ENCODE data around the gene LSM12.
"Not testable (repeated sequence)": the region's sequence is repeated elsewhere in the genome, so short reads cannot be mapped to it uniquely, and the experiment has no call there.

The LSM12 gene

GRCh38 chr17:44007346-44008204, 58.9 kb downstream of the LSM12 start:
- DNase-seq (ENCODE audit: low read depth) = no peak

GRCh38 chr17:44006598-44007345, 59.7 kb downstream of the LSM12 start:
- peak; percentile 97 for DNase-seq (ENCODE audit: low read depth)

GRCh38 chr17:44006272-44006597, 60.2 kb downstream of the LSM12 start:
- DNase-seq (ENCODE audit: low read depth) = no peak

- no peak for DNase-seq (ENCODE audit: low read depth)
Observed at GRCh38 chr17:44005527-44006271, 60.8 kb downstream of the LSM12 start.

GRCh38 chr17:44004761-44005526, 61.5 kb downstream of the LSM12 start:
- no peak for DNase-seq (ENCODE audit: low read depth)

GRCh38 chr17:44004077-44004760, 62.3 kb downstream of the LSM12 start, which contains the start of gene NAGS:
TSS of gene NAGS (plus strand) at chr17:44004622. CDS start at chr17:44004664, 42 bp downstream.
- DNase-seq (ENCODE audit: low read depth) = no peak

- DNase-seq (ENCODE audit: low read depth) = no peak
Observed at GRCh38 chr17:44002141-44002848, 64.2 kb downstream of the LSM12 start.

- no peak for DNase-seq (ENCODE audit: low read depth)
Observed at GRCh38 chr17:44001461-44001920, 65.0 kb downstream of the LSM12 start.

GRCh38 chr17:44000871-44001460, 65.5 kb downstream of the LSM12 start:
- DNase-seq (ENCODE audit: low read depth) = no peak

GRCh38 chr17:44000141-44000860, 66.2 kb downstream of the LSM12 start:
- no peak for DNase-seq (ENCODE audit: low read depth)

GRCh38 chr17:43999024-43999423, 67.4 kb downstream of the LSM12 start:
- DNase-seq (ENCODE audit: low read depth) = no peak

- no peak for DNase-seq (ENCODE audit: low read depth)
Observed at GRCh38 chr17:43998552-43998951, 67.9 kb downstream of the LSM12 start.

GRCh38 chr17:43997180-43997579, 69.3 kb downstream of the LSM12 start:
- DNase-seq (ENCODE audit: low read depth) = not testable (repeated sequence)

- DNase-seq (ENCODE audit: low read depth) = no peak
Observed at GRCh38 chr17:43995150-43995471, 71.4 kb downstream of the LSM12 start.

- DNase-seq (ENCODE audit: low read depth) = peak; percentile 63
Observed at GRCh38 chr17:43994272-43995149, 72.0 kb downstream of the LSM12 start.

GRCh38 chr17:43992641-43993040, 73.8 kb downstream of the LSM12 start:
- DNase-seq (ENCODE audit: low read depth) = no peak

- no peak for DNase-seq (ENCODE audit: low read depth)
Observed at GRCh38 chr17:43988301-43988700, 78.2 kb downstream of the LSM12 start.
